Measurements from ENCODE around the gene PTP4A1.

The PTP4A1 gene

GRCh38 chr6:63538550-63538949, 33.7 kb upstream of the PTP4A1 start:
- no peaks in the 10 kb centered on the region for H3K27me3 ChIP-seq (ENCODE audit: insufficient read depth, poor library complexity, severe bottlenecking)
- TF ChIP-seq POLR2AphosphoS5 (IDR thresholded peaks at IDR 0.05; ENCODE audit: low read depth) (no peak), REST (IDR thresholded peaks at IDR 0.05; ENCODE audit: insufficient replicate concordance, low read depth) (no peak), GABPA (IDR thresholded peaks at IDR 0.05; ENCODE audit: low read depth) (no peak), CTCF (IDR thresholded peaks at IDR 0.05; ENCODE audit: insufficient read depth, low read length) (no peak), SPI1 (IDR thresholded peaks at IDR 0.05; ENCODE audit: borderline replicate concordance, low read depth) (no peak)
- DNase-seq (ENCODE audit: low read depth in 1 of 2, low spot score in 1 of 2): no peak
- no peak overlapping the region for H3K4me3 ChIP-seq (replicated peaks; ENCODE audit: insufficient read depth, low read length)
- H3K27ac ChIP-seq (replicated peaks): no peak overlapping the region

GRCh38 chr6:63543001-63543400, 29.3 kb upstream of the PTP4A1 start:
- TF ChIP-seq POLR2AphosphoS5 (IDR thresholded peaks at IDR 0.05; ENCODE audit: low read depth) (no peak), GABPA (IDR thresholded peaks at IDR 0.05; ENCODE audit: low read depth) (no peak), SPI1 (IDR thresholded peaks at IDR 0.05; ENCODE audit: borderline replicate concordance, low read depth) (no peak), REST (IDR thresholded peaks at IDR 0.05; ENCODE audit: insufficient replicate concordance, low read depth) (no peak), CTCF (IDR thresholded peaks at IDR 0.05; ENCODE audit: insufficient read depth, low read length) (no peak)
- H3K27me3 ChIP-seq (ENCODE audit: insufficient read depth, poor library complexity, severe bottlenecking): peaks cover 4% of the 10 kb centered on the region
- H3K4me3 ChIP-seq (replicated peaks; ENCODE audit: insufficient read depth, low read length): no peak overlapping the region
- no peak for DNase-seq (ENCODE audit: low read depth in 1 of 2, low spot score in 1 of 2)
- H3K27ac ChIP-seq (replicated peaks): no peak overlapping the region

- TF ChIP-seq POLR2AphosphoS5 (IDR thresholded peaks at IDR 0.05; ENCODE audit: low read depth) (no peak), SPI1 (IDR thresholded peaks at IDR 0.05; ENCODE audit: borderline replicate concordance, low read depth) (no peak), REST (IDR thresholded peaks at IDR 0.05; ENCODE audit: insufficient replicate concordance, low read depth) (no peak), CTCF (IDR thresholded peaks at IDR 0.05; ENCODE audit: insufficient read depth, low read length) (no peak), GABPA (IDR thresholded peaks at IDR 0.05; ENCODE audit: low read depth) (no peak)
- no peak for DNase-seq (ENCODE audit: low read depth in 1 of 2, low spot score in 1 of 2)
- peaks cover 4% of the 10 kb centered on the region for H3K27me3 ChIP-seq (ENCODE audit: insufficient read depth, poor library complexity, severe bottlenecking)
- no peak overlapping the region for H3K27ac ChIP-seq (replicated peaks)
- no peak overlapping the region for H3K4me3 ChIP-seq (replicated peaks; ENCODE audit: insufficient read depth, low read length)
Observed at GRCh38 chr6:63543982-63544381, 28.3 kb upstream of the PTP4A1 start.
